Fibroblast of skin of right quadriceps (primary cell): Measurements from ENCODE around the gene ATP1A1.

Experiments
- DNase-seq: peaks from one replicate; pipeline ENCODE4 v3.0.0-alpha.2; 2013

The ATP1A1 gene

GRCh38 chr1:116415699-116416533 is 42.9 kb downstream of the ATP1A1 start:
- no peak for DNase-seq

- no peak for DNase-seq
Observed at GRCh38 chr1:116416854-116417513, 43.9 kb downstream of the ATP1A1 start.

GRCh38 chr1:116417678-116418077 is 44.6 kb downstream of the ATP1A1 start:
- no peak for DNase-seq

- peak; percentile 84 for DNase-seq
Observed at GRCh38 chr1:116418091-116418830, 45.2 kb downstream of the ATP1A1 start.

- DNase-seq: no peak
Observed at GRCh38 chr1:116420417-116421200, 47.6 kb downstream of the ATP1A1 start.

GRCh38 chr1:116424438-116424837 is 51.4 kb downstream of the ATP1A1 start:
- DNase-seq: no peak

GRCh38 chr1:116424863-116425262 is 51.8 kb downstream of the ATP1A1 start:
- no peak for DNase-seq

GRCh38 chr1:116425987-116426386 is 52.9 kb downstream of the ATP1A1 start:
- no peak for DNase-seq

- DNase-seq: no peak
Observed at GRCh38 chr1:116426401-116426800, 53.4 kb downstream of the ATP1A1 start.

- DNase-seq: no peak
Observed at GRCh38 chr1:116428576-116428975, 55.5 kb downstream of the ATP1A1 start.

GRCh38 chr1:116429821-116430374 is 56.9 kb downstream of the ATP1A1 start:
- no peak for DNase-seq

GRCh38 chr1:116431870-116432500 is 58.9 kb downstream of the ATP1A1 start:
- DNase-seq: no peak

GRCh38 chr1:116432655-116433265 is 59.7 kb downstream of the ATP1A1 start:
- no peak for DNase-seq

GRCh38 chr1:116433275-116434257 is 60.5 kb downstream of the ATP1A1 start:
- peak; percentile 41 for DNase-seq

- DNase-seq: no peak
Observed at GRCh38 chr1:116434849-116435248, 61.8 kb downstream of the ATP1A1 start.

GRCh38 chr1:116435806-116436610 is 63.0 kb downstream of the ATP1A1 start:
- DNase-seq: no peak

GRCh38 chr1:116436611-116436970 is 63.5 kb downstream of the ATP1A1 start:
- no peak for DNase-seq

- no peak for DNase-seq
Observed at GRCh38 chr1:116439701-116440100, 66.7 kb downstream of the ATP1A1 start.

- DNase-seq: no peak
Observed at GRCh38 chr1:116440731-116441130, 67.7 kb downstream of the ATP1A1 start.
